DND-41 (cell line): ENCODE measurements around the gene SERINC2.

Experiments used
- EZH2 ChIP-seq: IDR thresholded peaks from 3 replicates; pipeline ENCODE4 v1.6.1; 2012; ENCODE audit warnings: borderline replicate concordance, low read depth, mild to moderate bottlenecking, moderate library complexity, low read length, inconsistent platforms; ENCODE audit not compliant: severe bottlenecking
- TF ChIP-seq, protein P1 (sequence below): IDR thresholded peaks from 2 replicates; pipeline ENCODE4 v1.5.1; 2012; ENCODE audit warnings: borderline replicate concordance, low read length, moderate library complexity, mild to moderate bottlenecking; ENCODE audit not compliant: poor library complexity, severe bottlenecking; ENCODE audit errors: extremely low read depth

DNA sequence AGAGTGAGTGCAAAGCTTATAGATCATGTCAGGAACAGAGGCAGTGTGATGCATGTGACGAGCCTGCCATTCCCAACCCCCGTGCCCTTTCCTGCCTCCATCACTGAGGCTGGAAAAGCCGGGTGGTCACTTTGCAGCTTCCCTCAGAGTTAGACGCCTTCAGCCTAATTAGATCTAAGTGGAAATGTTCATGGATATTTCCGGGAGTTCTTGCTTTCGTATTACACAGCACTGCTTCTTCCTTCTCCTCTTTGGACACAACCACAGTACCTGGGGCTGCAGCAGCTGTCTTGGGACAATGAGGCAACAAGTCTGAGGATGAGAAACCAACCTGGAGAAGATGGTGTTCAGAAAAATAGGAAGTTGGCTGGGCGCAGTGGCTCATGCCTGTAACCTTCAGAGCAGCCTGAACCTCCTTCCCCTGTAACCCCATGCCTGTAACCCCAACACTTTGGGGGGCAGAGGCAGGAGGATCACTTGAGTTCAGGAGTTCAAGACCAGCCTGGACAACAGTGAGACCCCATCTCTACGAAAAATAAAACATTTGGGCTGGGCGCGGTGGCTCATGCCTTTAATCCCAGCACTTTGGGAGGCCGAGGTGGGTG lies 24.5 kb downstream of the SERINC2 start:
- TF ChIP-seq, protein P1, sequence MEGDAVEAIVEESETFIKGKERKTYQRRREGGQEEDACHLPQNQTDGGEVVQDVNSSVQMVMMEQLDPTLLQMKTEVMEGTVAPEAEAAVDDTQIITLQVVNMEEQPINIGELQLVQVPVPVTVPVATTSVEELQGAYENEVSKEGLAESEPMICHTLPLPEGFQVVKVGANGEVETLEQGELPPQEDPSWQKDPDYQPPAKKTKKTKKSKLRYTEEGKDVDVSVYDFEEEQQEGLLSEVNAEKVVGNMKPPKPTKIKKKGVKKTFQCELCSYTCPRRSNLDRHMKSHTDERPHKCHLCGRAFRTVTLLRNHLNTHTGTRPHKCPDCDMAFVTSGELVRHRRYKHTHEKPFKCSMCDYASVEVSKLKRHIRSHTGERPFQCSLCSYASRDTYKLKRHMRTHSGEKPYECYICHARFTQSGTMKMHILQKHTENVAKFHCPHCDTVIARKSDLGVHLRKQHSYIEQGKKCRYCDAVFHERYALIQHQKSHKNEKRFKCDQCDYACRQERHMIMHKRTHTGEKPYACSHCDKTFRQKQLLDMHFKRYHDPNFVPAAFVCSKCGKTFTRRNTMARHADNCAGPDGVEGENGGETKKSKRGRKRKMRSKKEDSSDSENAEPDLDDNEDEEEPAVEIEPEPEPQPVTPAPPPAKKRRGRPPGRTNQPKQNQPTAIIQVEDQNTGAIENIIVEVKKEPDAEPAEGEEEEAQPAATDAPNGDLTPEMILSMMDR: no peak
- TF ChIP-seq EZH2: no peak
